ENCODE measurements around the gene SUCNR1. TPM values are rescaled to one million over a fixed set of nuclear protein-coding genes. Genes with fewer than 3 reads are reported as not detected.

SUCNR1 gene
- total RNA-seq, 1 experiment from 2014 or later: not detected

DNA sequence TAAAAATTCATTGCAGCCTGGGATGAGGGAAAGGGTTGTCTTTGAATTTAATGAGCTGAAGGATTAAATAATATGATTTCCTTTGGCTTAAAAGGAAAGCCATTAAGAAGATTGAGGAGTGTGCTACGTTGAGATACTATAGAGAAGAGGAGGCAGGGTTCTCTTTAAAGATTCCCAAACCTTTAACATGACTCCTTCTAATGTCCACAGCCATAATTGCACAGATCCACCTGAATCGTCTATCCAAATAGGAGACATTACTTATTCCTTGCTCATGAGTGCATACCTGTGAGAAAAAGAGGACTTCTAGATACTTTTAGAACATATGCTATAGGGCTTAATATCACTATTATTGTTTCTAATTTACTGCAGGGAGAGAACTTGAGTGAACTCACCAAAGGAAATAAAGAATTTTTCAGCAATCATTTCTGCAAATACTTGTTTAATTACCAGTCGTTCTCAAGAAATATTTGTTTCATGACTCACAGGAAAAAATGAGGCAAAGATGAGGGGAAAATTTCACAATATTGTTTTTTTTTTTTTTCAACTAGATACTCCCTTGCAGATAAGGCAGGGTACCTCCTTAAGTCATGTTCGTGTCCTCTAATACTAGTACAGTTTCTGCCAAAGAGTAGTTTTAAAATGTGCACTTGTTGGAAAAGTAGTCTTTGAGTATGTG, 8.9 kb upstream of the SUCNR1 start:
- no peaks in the 10 kb centered on the region for H3K9me3 ChIP-seq (ENCODE audit: control insufficient read depth, low read depth, low read length)
- no peak overlapping the region for H3T11ph ChIP-seq (ENCODE audit: low read length)
- H2BK20ac ChIP-seq (ENCODE audit: low read depth, low read length, poor library complexity, severe bottlenecking): no peak overlapping the region
- no peak overlapping the region for H2AFZ ChIP-seq (ENCODE audit: low read length)
- H4K5ac ChIP-seq (ENCODE audit: insufficient read length, low read depth, low read length): no peak overlapping the region
- no peaks in the 10 kb centered on the region for H4K20me1 ChIP-seq (ENCODE audit: control insufficient read depth, insufficient read depth, insufficient read length)
- no peak overlapping the region for H3K27ac ChIP-seq (ENCODE audit: insufficient read length, low read depth, low read length)
- H3K27me3 ChIP-seq (ENCODE audit: insufficient read depth, low read length): no peaks in the 10 kb centered on the region
- Mint-ChIP-seq H3K36me3 (ENCODE audit: insufficient read depth in 1 of 3, low read depth in 3 of 3) (no peaks in the 10 kb centered on the region), H3K4me1 (no peaks in the 10 kb centered on the region), H3K9me3 (no peaks in the 10 kb centered on the region), H3K27ac (no peak overlapping the region), H3K4me3 (no peak overlapping the region), H3K27me3 (ENCODE audit: low read depth) (no peaks in the 10 kb centered on the region)
- no peak overlapping the region for H2BK5ac ChIP-seq (ENCODE audit: insufficient read length, low read length)
- H3K4ac ChIP-seq (ENCODE audit: low read depth, low read length): no peak overlapping the region
- H3K4me2 ChIP-seq (ENCODE audit: insufficient read depth, insufficient read length, low read length): no peak overlapping the region
- H3K79me1 ChIP-seq (ENCODE audit: insufficient read depth, low read depth, low read length, poor library complexity, severe bottlenecking): no peaks in the 10 kb centered on the region
- no peak overlapping the region for H4K91ac ChIP-seq (ENCODE audit: insufficient read length, low read depth, low read length)
- no peak overlapping the region for H2BK12ac ChIP-seq (ENCODE audit: insufficient read length, low read depth, low read length)
- no peak for DNase-seq
- no peaks in the 10 kb centered on the region for H3K4me1 ChIP-seq (ENCODE audit: insufficient read depth, low read length)
- TF ChIP-seq, protein P1, sequence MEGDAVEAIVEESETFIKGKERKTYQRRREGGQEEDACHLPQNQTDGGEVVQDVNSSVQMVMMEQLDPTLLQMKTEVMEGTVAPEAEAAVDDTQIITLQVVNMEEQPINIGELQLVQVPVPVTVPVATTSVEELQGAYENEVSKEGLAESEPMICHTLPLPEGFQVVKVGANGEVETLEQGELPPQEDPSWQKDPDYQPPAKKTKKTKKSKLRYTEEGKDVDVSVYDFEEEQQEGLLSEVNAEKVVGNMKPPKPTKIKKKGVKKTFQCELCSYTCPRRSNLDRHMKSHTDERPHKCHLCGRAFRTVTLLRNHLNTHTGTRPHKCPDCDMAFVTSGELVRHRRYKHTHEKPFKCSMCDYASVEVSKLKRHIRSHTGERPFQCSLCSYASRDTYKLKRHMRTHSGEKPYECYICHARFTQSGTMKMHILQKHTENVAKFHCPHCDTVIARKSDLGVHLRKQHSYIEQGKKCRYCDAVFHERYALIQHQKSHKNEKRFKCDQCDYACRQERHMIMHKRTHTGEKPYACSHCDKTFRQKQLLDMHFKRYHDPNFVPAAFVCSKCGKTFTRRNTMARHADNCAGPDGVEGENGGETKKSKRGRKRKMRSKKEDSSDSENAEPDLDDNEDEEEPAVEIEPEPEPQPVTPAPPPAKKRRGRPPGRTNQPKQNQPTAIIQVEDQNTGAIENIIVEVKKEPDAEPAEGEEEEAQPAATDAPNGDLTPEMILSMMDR (conservative IDR thresholded peaks at IDR 0.05): no peak
- WGBS (ENCODE audit: extremely low coverage, insufficient read length, low lambda C conversion rate): no CpG with 5 or more reads among the region's 4 CpGs
- no peak overlapping the region for H2BK15ac ChIP-seq (ENCODE audit: low read depth, low read length)
- H3K14ac ChIP-seq (ENCODE audit: insufficient read depth, low read length): no peak overlapping the region
- H3K23ac ChIP-seq (ENCODE audit: insufficient read length, low read depth, low read length): no peak overlapping the region
- no peak overlapping the region for H3K18ac ChIP-seq (ENCODE audit: insufficient read length, low read depth, low read length)
- no peaks in the 10 kb centered on the region for H3K79me2 ChIP-seq (ENCODE audit: insufficient read depth, low read length)
- no peak overlapping the region for H2BK120ac ChIP-seq (ENCODE audit: low read depth, low read length, poor library complexity, severe bottlenecking)
- no peaks in the 10 kb centered on the region for H3K23me2 ChIP-seq (ENCODE audit: insufficient read length, low read depth, low read length, poor library complexity, severe bottlenecking)
- no peak overlapping the region for H2AK5ac ChIP-seq (ENCODE audit: insufficient read length, low read length)
- H4K8ac ChIP-seq (replicated peaks; ENCODE audit: insufficient read length, low read depth, low read length): no peak overlapping the region
- no peak overlapping the region for H3K9ac ChIP-seq (ENCODE audit: extremely low read depth, insufficient read length, low read length)
- H3K56ac ChIP-seq (ENCODE audit: insufficient read length, low read depth, low read length): no peak overlapping the region

Measured in H9 (cell line).